ENCODE results near the gene INSIG1. TPM values are rescaled to one million over a fixed set of nuclear protein-coding genes. Genes with fewer than 3 reads are reported as not detected.
A peak's percentile ranks its signal among the peaks of the same experiment; 100 is the strongest.

INSIG1 gene
- total RNA-seq, 1 experiment from 2014 or later, result 60.1 TPM

- no peak overlapping the region for H3K27ac Mint-ChIP-seq (ENCODE audit: unreplicated experiment)
- no peaks in the 10 kb centered on the region for H3K27me3 Mint-ChIP-seq (ENCODE audit: insufficient read depth, unreplicated experiment)
- intact Hi-C loops (cut with micrococcal nuclease; ENCODE audit: unreplicated experiment), result no loop called here
- CTCF ChIA-PET, result no interaction called here
- BruUV-seq (replicated peaks), result no TSS peak
- no peaks in the 10 kb centered on the region for H3K36me3 ChIP-seq (ENCODE audit: control insufficient read depth, insufficient read depth, low read length)
- POLR2A ChIA-PET, result no interaction called here
- no peak for TF ChIP-seq CTCF (IDR thresholded peaks at IDR 0.05; ENCODE audit: insufficient read depth in 1 of 2, low read depth in 1 of 2, low read length in 1 of 2, severe bottlenecking in 1 of 2, unreplicated experiment in 1 of 2)
- H3K4me1 Mint-ChIP-seq (ENCODE audit: low read depth, unreplicated experiment), result no peaks in the 10 kb centered on the region
- H3K9me3 ChIP-seq, result no peaks in the 10 kb centered on the region
- no peaks in the 10 kb centered on the region for H3K9me3 Mint-ChIP-seq (ENCODE audit: unreplicated experiment)
- DNase-seq, result peak in 1 of 2 experiments; percentile 12
- no peak overlapping the region for H3K4me3 Mint-ChIP-seq (ENCODE audit: unreplicated experiment)
- H3K4me3 ChIP-seq (ENCODE audit: low read depth, low read length), result no peak overlapping the region
- no peaks in the 10 kb centered on the region for H3K36me3 Mint-ChIP-seq (ENCODE audit: insufficient read depth, unreplicated experiment)
- no peaks in the 10 kb centered on the region for H3K27me3 ChIP-seq (replicated peaks; ENCODE audit: control insufficient read depth, insufficient read depth, low read length)
- H3K4me1 ChIP-seq, result no peaks in the 10 kb centered on the region
Observed at GRCh38 chr7:155280446-155281397, 17.0 kb upstream of the INSIG1 start.

DNA sequence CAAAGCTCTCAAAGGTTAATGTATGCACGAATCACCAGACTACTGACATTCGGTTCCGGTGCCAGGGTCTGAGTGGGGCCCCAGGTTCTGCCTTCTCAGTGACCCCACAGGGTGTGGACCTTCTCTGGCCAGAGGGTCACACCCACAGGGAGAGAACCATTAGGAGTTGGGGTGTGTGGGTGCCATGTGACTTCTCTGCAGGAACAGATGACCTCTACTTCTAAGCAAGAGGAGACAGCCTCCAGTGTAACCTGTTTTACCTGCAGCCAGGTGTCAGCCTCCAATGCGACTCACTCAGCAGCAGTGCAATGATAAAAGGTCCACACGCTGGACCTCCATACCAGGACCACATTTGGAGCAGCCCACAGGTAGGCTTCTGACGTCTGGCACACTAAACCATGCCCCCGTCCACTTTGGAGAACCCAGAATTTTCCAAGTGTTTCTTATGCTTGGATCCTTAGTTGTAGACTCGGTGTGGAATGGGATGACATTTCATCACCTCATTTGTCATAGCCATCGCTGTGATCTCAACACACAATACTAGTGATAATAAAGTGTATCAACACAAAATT, 16.2 kb upstream of the INSIG1 start:
- Histone ChIP-seq H3K36me3 (ENCODE audit: control insufficient read depth, insufficient read depth, low read length) (no peaks in the 10 kb centered on the region), H3K9me3 (no peaks in the 10 kb centered on the region), H3K27me3 (replicated peaks; ENCODE audit: control insufficient read depth, insufficient read depth, low read length) (no peaks in the 10 kb centered on the region), H3K4me1 (no peaks in the 10 kb centered on the region), H3K4me3 (ENCODE audit: low read depth, low read length) (no peak overlapping the region)
- peak in 1 of 2 experiments; percentile 23 for DNase-seq
- Mint-ChIP-seq H3K4me1 (ENCODE audit: low read depth, unreplicated experiment) (no peaks in the 10 kb centered on the region), H3K36me3 (ENCODE audit: insufficient read depth, unreplicated experiment) (no peaks in the 10 kb centered on the region), H3K27me3 (ENCODE audit: insufficient read depth, unreplicated experiment) (no peaks in the 10 kb centered on the region), H3K9me3 (ENCODE audit: unreplicated experiment) (no peaks in the 10 kb centered on the region), H3K4me3 (ENCODE audit: unreplicated experiment) (no peak overlapping the region), H3K27ac (ENCODE audit: unreplicated experiment) (no peak overlapping the region)
- ChIA-PET POLR2A (no interaction called here), CTCF (no interaction called here)
- intact Hi-C loops (cut with micrococcal nuclease; ENCODE audit: unreplicated experiment), result no loop called here
- BruUV-seq (replicated peaks), result no TSS peak
- TF ChIP-seq CTCF (IDR thresholded peaks at IDR 0.05; ENCODE audit: insufficient read depth in 1 of 2, low read depth in 1 of 2, low read length in 1 of 2, severe bottlenecking in 1 of 2, unreplicated experiment in 1 of 2), result no peak

DNA sequence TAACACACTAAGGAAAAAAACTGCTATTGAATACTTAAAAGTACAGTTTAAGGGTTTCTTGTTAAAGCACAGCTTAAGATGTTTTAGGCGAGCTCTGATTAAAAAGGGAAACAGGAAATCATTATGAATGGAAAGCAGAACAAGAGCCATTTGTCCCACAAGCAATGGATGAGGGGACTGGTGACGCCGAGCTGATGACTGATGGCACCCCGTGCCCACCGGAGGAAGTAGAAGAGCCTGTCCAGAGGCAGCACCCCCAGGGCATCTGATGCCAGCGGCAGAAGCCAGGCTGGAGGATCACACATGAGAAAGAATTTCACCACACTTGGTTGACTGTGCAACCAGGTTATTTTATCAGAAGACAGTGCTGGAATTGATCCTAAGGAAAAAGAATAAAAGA, 15.0 kb upstream of the INSIG1 start:
- H3K9me3 ChIP-seq, result no peaks in the 10 kb centered on the region
- CTCF ChIA-PET, result no interaction called here
- intact Hi-C loops (cut with micrococcal nuclease; ENCODE audit: unreplicated experiment), result no loop called here

More for the DNA sequence above, 15.0 kb upstream of the INSIG1 start:
- H3K27me3 ChIP-seq (replicated peaks; ENCODE audit: control insufficient read depth, insufficient read depth, low read length), result no peaks in the 10 kb centered on the region
- no peak for TF ChIP-seq CTCF (IDR thresholded peaks at IDR 0.05; ENCODE audit: insufficient read depth in 1 of 2, low read depth in 1 of 2, low read length in 1 of 2, severe bottlenecking in 1 of 2, unreplicated experiment in 1 of 2)
- BruUV-seq (replicated peaks), result no TSS peak
- no peaks in the 10 kb centered on the region for H3K4me1 Mint-ChIP-seq (ENCODE audit: low read depth, unreplicated experiment)
- no peaks in the 10 kb centered on the region for H3K9me3 Mint-ChIP-seq (ENCODE audit: unreplicated experiment)
- POLR2A ChIA-PET, result no interaction called here
- no peak overlapping the region for H3K27ac Mint-ChIP-seq (ENCODE audit: unreplicated experiment)
- no peaks in the 10 kb centered on the region for H3K27me3 Mint-ChIP-seq (ENCODE audit: insufficient read depth, unreplicated experiment)
- no peaks in the 10 kb centered on the region for H3K36me3 Mint-ChIP-seq (ENCODE audit: insufficient read depth, unreplicated experiment)
- no peak overlapping the region for H3K4me3 ChIP-seq (ENCODE audit: low read depth, low read length)
- H3K4me1 ChIP-seq, result no peaks in the 10 kb centered on the region
- peak in 1 of 2 experiments; percentile 5 for DNase-seq
- no peak overlapping the region for H3K4me3 Mint-ChIP-seq (ENCODE audit: unreplicated experiment)
- H3K36me3 ChIP-seq (ENCODE audit: control insufficient read depth, insufficient read depth, low read length), result no peaks in the 10 kb centered on the region

Data from Caco-2 (cell line).